Inflammatory macrophage treated with lipopolysaccharide for 4 hours (primary cell): ENCODE data around the gene FAM13A.
"Not testable (repeated sequence)": the region's sequence is repeated elsewhere in the genome, so short reads cannot be mapped to it uniquely, and the experiment has no call there.

Experiments used
- DNase-seq: peaks from one replicate; pipeline ENCODE4 v3.0.0-alpha.2; 2020

Gene FAM13A

GRCh38 chr4:88998001-88998400 is 59.0 kb downstream of the FAM13A start:
- DNase-seq = peak; percentile 59

GRCh38 chr4:88995874-88996273 is 61.1 kb downstream of the FAM13A start:
- no peak for DNase-seq

- not testable (repeated sequence) for DNase-seq
These were observed 61.7 kb downstream of the FAM13A start for GRCh38 chr4:88995257-88995656.

- no peak for DNase-seq
These were observed 63.7 kb downstream of the FAM13A start for GRCh38 chr4:88993246-88993645.

- no peak for DNase-seq
These were observed 65.2 kb downstream of the FAM13A start for GRCh38 chr4:88991746-88992145.

- no peak for DNase-seq
These were observed 67.0 kb downstream of the FAM13A start for GRCh38 chr4:88989990-88990389.

- DNase-seq = peak; percentile 51
These were observed 71.8 kb downstream of the FAM13A start for GRCh38 chr4:88985088-88985773.

- DNase-seq = no peak
These were observed 74.2 kb downstream of the FAM13A start for GRCh38 chr4:88982757-88983156.

GRCh38 chr4:88981993-88982392 is 75.0 kb downstream of the FAM13A start:
- DNase-seq = no peak

GRCh38 chr4:88981556-88981955 is 75.4 kb downstream of the FAM13A start:
- DNase-seq = no peak

GRCh38 chr4:88979276-88979675 is 77.7 kb downstream of the FAM13A start:
- no peak for DNase-seq

GRCh38 chr4:88976775-88977035 is 80.3 kb downstream of the FAM13A start:
- DNase-seq = no peak

GRCh38 chr4:88975958-88976774 is 80.8 kb downstream of the FAM13A start:
- DNase-seq = no peak

- peak; percentile 55 for DNase-seq
These were observed 85.4 kb downstream of the FAM13A start for GRCh38 chr4:88971536-88971935.

- DNase-seq = no peak
These were observed 87.2 kb downstream of the FAM13A start for GRCh38 chr4:88969746-88970145.

- DNase-seq = no peak
These were observed 87.7 kb downstream of the FAM13A start for GRCh38 chr4:88969271-88969670.

GRCh38 chr4:88967883-88968331 is 89.1 kb downstream of the FAM13A start:
- DNase-seq = no peak

- DNase-seq = no peak
These were observed 91.9 kb downstream of the FAM13A start for GRCh38 chr4:88965053-88965452.

- peak; percentile 38 for DNase-seq
These were observed 92.5 kb downstream of the FAM13A start for GRCh38 chr4:88964450-88964849.

- peak; percentile 61 for DNase-seq
These were observed 93.2 kb downstream of the FAM13A start for GRCh38 chr4:88963817-88964216.

GRCh38 chr4:88962396-88962795 is 94.6 kb downstream of the FAM13A start:
- DNase-seq = peak; percentile 50

- peak; percentile 67 for DNase-seq
These were observed 96.4 kb downstream of the FAM13A start for GRCh38 chr4:88960576-88960975.

- DNase-seq = no peak
These were observed 98.9 kb downstream of the FAM13A start for GRCh38 chr4:88958080-88958479.

- DNase-seq = peak; percentile 72
These were observed 99.4 kb downstream of the FAM13A start for GRCh38 chr4:88957570-88957969.
